ENCODE measurements around the gene CTTNBP2. TPM values are rescaled to one million over a fixed set of nuclear protein-coding genes. Genes with fewer than 3 reads are reported as not detected.

CTTNBP2 gene
- polyA plus RNA-seq, 3 donors from 2014 or later, result not detected

DNA sequence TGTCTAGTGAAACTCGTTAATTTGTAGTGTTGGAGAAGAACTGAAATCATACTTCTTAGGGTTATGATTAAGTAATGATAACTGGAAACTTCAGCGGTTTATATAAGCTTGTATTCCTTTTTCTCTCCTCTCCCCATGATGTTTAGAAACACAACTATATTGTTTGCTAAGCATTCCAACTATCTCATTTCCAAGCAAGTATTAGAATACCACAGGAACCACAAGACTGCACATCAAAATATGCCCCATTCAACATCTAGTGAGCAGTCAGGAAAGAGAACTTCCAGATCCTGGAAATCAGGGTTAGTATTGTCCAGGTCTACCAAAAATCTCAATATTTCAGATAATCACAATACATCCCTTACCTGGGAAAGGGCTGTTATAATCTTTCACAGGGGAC is 205.8 kb downstream of the CTTNBP2 start:
- peaks cover 0 to 1% (median under 1%) of the 10 kb centered on the region in 3 donors for H3K27me3 Mint-ChIP-seq (ENCODE audit: low read depth in 3 of 3)
- peaks cover 0 to 14% (median 3%) of the 10 kb centered on the region in 6 donors for H3K9me3 Mint-ChIP-seq
- H3K27ac Mint-ChIP-seq, result no peak overlapping the region
- H3K4me1 Mint-ChIP-seq, result no peaks in the 10 kb centered on the region
- H3K4me3 Mint-ChIP-seq, result no peak overlapping the region
- no peak for DNase-seq
- no peaks in the 10 kb centered on the region for H3K36me3 Mint-ChIP-seq

- DNase-seq, result no peak
- Mint-ChIP-seq H3K4me3 (no peak overlapping the region), H3K27ac (no peak overlapping the region), H3K27me3 (ENCODE audit: low read depth in 3 of 3) (peaks cover 0 to 5% (median 1%) of the 10 kb centered on the region in 3 donors), H3K9me3 (peaks cover 0 to 14% (median 3%) of the 10 kb centered on the region in 6 donors), H3K36me3 (no peaks in the 10 kb centered on the region), H3K4me1 (no peaks in the 10 kb centered on the region)
These were observed 206.6 kb downstream of the CTTNBP2 start for GRCh38 chr7:117666689-117667088.

GRCh38 chr7:117666031-117666430 is 207.2 kb downstream of the CTTNBP2 start:
- Mint-ChIP-seq H3K27ac (no peak overlapping the region), H3K4me1 (no peaks in the 10 kb centered on the region), H3K36me3 (no peaks in the 10 kb centered on the region), H3K4me3 (no peak overlapping the region), H3K27me3 (ENCODE audit: low read depth in 3 of 3) (peaks cover 0 to 5% (median 1%) of the 10 kb centered on the region in 3 donors), H3K9me3 (peaks cover 0 to 14% (median 2%) of the 10 kb centered on the region in 6 donors)
- no peak for DNase-seq

DNA sequence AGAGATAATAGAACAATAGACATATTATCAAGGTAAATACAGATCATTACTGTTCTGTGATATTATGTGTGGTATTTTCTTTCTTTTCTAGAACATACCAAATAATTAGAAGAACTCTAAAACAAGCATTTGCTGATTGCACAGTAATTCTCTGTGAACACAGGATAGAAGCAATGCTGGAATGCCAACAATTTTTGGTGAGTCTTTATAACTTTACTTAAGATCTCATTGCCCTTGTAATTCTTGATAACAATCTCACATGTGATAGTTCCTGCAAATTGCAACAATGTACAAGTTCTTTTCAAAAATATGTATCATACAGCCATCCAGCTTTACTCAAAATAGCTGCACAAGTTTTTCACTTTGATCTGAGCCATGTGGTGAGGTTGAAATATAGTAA is 207.9 kb downstream of the CTTNBP2 start:
- H3K27ac Mint-ChIP-seq, result no peak overlapping the region
- no peak for DNase-seq
- peaks cover 0 to 5% (median 1%) of the 10 kb centered on the region in 3 donors for H3K27me3 Mint-ChIP-seq (ENCODE audit: low read depth in 3 of 3)
- no peaks in the 10 kb centered on the region for H3K36me3 Mint-ChIP-seq
- no peak overlapping the region for H3K4me3 Mint-ChIP-seq
- peaks cover 0 to 14% (median 2%) of the 10 kb centered on the region in 6 donors for H3K9me3 Mint-ChIP-seq
- no peaks in the 10 kb centered on the region for H3K4me1 Mint-ChIP-seq

DNA sequence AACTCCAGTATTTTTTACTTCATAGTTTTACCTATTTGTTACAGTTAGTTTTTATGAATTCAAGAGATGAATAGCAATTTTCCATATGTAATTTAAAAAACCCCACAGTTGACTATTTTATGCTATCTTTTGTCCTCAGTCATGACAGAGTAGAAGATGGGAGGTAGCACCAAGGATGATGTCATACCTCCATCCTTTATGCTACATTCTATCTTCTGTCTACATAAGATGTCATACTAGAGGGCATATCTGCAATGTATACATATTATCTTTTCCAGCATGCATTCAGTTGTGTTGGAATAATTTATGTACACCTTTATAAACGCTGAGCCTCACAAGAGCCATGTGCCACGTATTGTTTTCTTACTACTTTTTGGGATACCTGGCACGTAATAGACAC is 209.2 kb downstream of the CTTNBP2 start:
- H3K9me3 Mint-ChIP-seq, result peaks cover 0 to 18% (median 2%) of the 10 kb centered on the region in 6 donors
- H3K27ac Mint-ChIP-seq, result no peak overlapping the region
- no peak overlapping the region for H3K4me3 Mint-ChIP-seq
- peaks cover 0 to 5% (median 1%) of the 10 kb centered on the region in 3 donors for H3K27me3 Mint-ChIP-seq (ENCODE audit: low read depth in 3 of 3)
- no peak for DNase-seq
- H3K36me3 Mint-ChIP-seq, result no peaks in the 10 kb centered on the region
- no peaks in the 10 kb centered on the region for H3K4me1 Mint-ChIP-seq

DNA sequence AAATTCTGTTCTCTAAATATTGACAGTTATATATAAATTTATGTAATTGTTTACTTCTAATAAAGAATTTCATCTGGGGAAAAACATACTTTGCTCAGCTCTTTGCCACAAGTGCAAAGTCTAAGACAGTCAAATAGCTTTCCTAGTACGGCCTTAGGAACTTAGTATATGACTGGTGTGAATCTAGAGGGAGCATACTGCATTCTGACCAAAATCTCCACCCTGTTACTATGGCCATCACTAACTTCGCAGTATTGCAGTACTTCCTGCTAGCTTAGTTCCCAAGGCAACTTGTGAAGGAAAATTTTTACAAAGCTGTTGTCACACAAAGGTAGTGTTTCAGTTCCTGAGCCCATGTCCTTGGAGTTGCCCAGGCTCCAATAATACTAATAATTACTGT is 211.9 kb downstream of the CTTNBP2 start:
- no peak overlapping the region for H3K4me3 Mint-ChIP-seq
- H3K36me3 Mint-ChIP-seq, result no peaks in the 10 kb centered on the region
- H3K27ac Mint-ChIP-seq, result no peak overlapping the region
- H3K27me3 Mint-ChIP-seq (ENCODE audit: low read depth in 3 of 3), result peaks cover 0 to 5% (median 1%) of the 10 kb centered on the region in 3 donors
- DNase-seq, result no peak
- H3K9me3 Mint-ChIP-seq, result peaks cover 0 to 19% (median 3%) of the 10 kb centered on the region in 6 donors
- no peaks in the 10 kb centered on the region for H3K4me1 Mint-ChIP-seq
